Measurements from ENCODE around the gene KIF5A. TPM values are rescaled to one million over a fixed set of nuclear protein-coding genes. Genes with fewer than 3 reads are reported as not detected.

The KIF5A gene
- total and polyA plus RNA-seq, 2 of the 4 experiments (the other 2 are of a cell fraction): 0.15 to 0.18 TPM

DNA sequence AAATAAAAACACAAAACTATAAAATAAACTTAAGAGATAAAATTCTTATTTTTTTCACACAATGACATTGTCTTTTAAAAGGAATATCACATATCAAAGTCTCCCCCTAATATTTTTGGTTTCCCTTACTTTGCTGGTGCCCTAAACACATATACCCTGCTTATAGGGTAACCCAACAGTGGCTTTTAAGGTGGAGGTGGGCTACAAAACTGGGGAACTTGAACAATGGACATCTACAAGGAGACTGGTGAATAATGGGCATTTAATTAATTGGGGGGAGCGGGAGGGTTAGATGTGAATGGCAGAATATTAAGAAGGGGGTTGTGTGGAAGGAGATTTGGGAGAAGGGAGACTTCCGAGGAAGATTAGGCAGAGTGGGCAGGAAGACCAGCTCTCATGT lies 73.5 kb downstream of the KIF5A start:
- Histone ChIP-seq H2BK5ac (ENCODE audit: low read depth, low read length, poor library complexity, severe bottlenecking) (no peak overlapping the region), H3K9me3 (ENCODE audit: control insufficient read depth, insufficient read depth, low read length) (no peaks in the 10 kb centered on the region), H3K56ac (ENCODE audit: extremely low read depth, insufficient read depth, low read length) (no peak overlapping the region), H2BK15ac (ENCODE audit: low read depth, low read length) (no peak overlapping the region), H3K27ac (ENCODE audit: insufficient read depth, low read length) (no peak overlapping the region), H2BK120ac (ENCODE audit: low read depth, low read length) (no peak overlapping the region), H4K8ac (ENCODE audit: low read depth in 2 of 2, low read length in 2 of 2) (no peak overlapping the region), H4K5ac (ENCODE audit: low read depth, low read length) (no peak overlapping the region), H3K27me3 (ENCODE audit: control insufficient read depth, insufficient read depth, low read length) (peaks cover 71% of the 10 kb centered on the region), H4K20me1 (ENCODE audit: insufficient read depth, low read length) (peaks cover 4% of the 10 kb centered on the region; the same call in 1 of the 2 replicates), H3K9ac (ENCODE audit: low read depth, low read length) (no peak overlapping the region), H4K91ac (ENCODE audit: insufficient read depth, low read depth, low read length) (no peak overlapping the region), H3K9me1 (ENCODE audit: insufficient read depth, low read length) (peaks cover 4% of the 10 kb centered on the region; the same call in 1 of the 2 replicates), H3K14ac (replicated peaks; ENCODE audit: low read depth, low read length) (no peak overlapping the region), H2AK5ac (ENCODE audit: low read depth, low read length) (no peak overlapping the region), H3K18ac (ENCODE audit: low read depth, low read length) (no peak overlapping the region), H2AFZ (replicated peaks; ENCODE audit: low read length, poor library complexity) (no peak overlapping the region), H3K36me3 (ENCODE audit: control insufficient read depth, insufficient read depth, low read length) (peaks cover 3% of the 10 kb centered on the region; the same call in 1 of the 2 replicates), H3K4me1 (ENCODE audit: control insufficient read depth, insufficient read depth, low read length) (no peaks in the 10 kb centered on the region; the same call in 1 of the 2 replicates), H3K79me1 (ENCODE audit: low read depth in 1 of 2, low read length in 2 of 2) (no peaks in the 10 kb centered on the region), H3K4ac (ENCODE audit: low read depth, low read length) (no peak overlapping the region), H2BK20ac (ENCODE audit: low read depth, low read length) (no peak overlapping the region), H2AK9ac (replicated peaks; ENCODE audit: low read depth, low read length, poor library complexity) (no peak overlapping the region), H3K4me2 (ENCODE audit: low read depth, low read length) (no peak overlapping the region), H3K4me3 (ENCODE audit: insufficient read depth, low read depth, low read length) (no peak overlapping the region), H3K23ac (ENCODE audit: low read depth, low read length) (no peak overlapping the region)
- DNase-seq (no peak), ATAC-seq (ENCODE audit: low read depth) (no peak)
- POLR2A ChIA-PET (ENCODE audit: unreplicated experiment): no interaction called here
- no TSS peak for BruUV-seq (replicated peaks)
- intact Hi-C loops (cut with micrococcal nuclease): loop anchor here (5.0 kb wide), 1 partner anchor 161 kb away; no protein-coding TSS in a partner anchor
- 57 to 100% methylated on average over 1 of the region's 2 CpGs for WGBS, 2 experiments (ENCODE audit: extremely low coverage in 2 of 2, insufficient read length in 1 of 2)
- CTCF ChIA-PET: interaction anchor here (0.5 to 0.6 kb wide), 2 partner anchors 12 to 983 kb away, joined by 4 read pairs; no protein-coding TSS in a partner anchor
- in situ Hi-C loops (cut with MboI; ENCODE audit: low sequenced_read_pairs): loop anchor here (5.0 kb wide), 1 partner anchor 41 kb away; no protein-coding TSS in a partner anchor
- no peak for TF ChIP-seq CEBPB (IDR thresholded peaks at IDR 0.05; ENCODE audit: low read depth, low read length)
- dilution Hi-C loops (cut with HindIII; ENCODE audit: low sequenced_read_pairs, unreplicated experiment): no loop called here
